Mesendoderm (in vitro differentiated cells): Measurements from ENCODE around the gene GPR55.
A peak's percentile ranks its signal among the peaks of the same experiment; 100 is the strongest.

Experiments used
- DNase-seq: peaks from one replicate; pipeline ENCODE4 v3.0.0; 2013
- H2AK5ac ChIP-seq: 2 replicates; pipeline ENCODE4 v1.6.1; 2013; ENCODE audit warnings: low read length, inconsistent platforms
- H2BK120ac ChIP-seq: 2 replicates; pipeline ENCODE4 v1.6.1; 2013; ENCODE audit warnings: low read depth, mild to moderate bottlenecking, low read length, moderate library complexity, mixed read lengths
- H2BK15ac ChIP-seq: replicated peaks from 2 replicates; pipeline ENCODE4 v1.6.1; 2013; ENCODE audit warnings: low read depth, mild to moderate bottlenecking, moderate library complexity
- H2BK5ac ChIP-seq: 2 replicates; pipeline ENCODE4 v1.6.1; 2013; ENCODE audit warnings: low read length, inconsistent platforms
- H3K18ac ChIP-seq: 2 replicates; pipeline ENCODE4 v1.6.1; 2013; ENCODE audit warnings: mild to moderate bottlenecking, low read length, mixed read lengths
- H3K23ac ChIP-seq: one replicate; pipeline ENCODE4 v1.6.1; 2013; ENCODE audit warnings: low read length
- H3K27ac ChIP-seq: 2 replicates; pipeline ENCODE4 v1.5.1; 2013; ENCODE audit warnings: low read depth, mild to moderate bottlenecking, inconsistent platforms, low read length, moderate library complexity
- H3K27me3 ChIP-seq: 2 replicates; pipeline ENCODE4 v1.6.1; 2013; ENCODE audit warnings: low read length, control low read depth, mild to moderate bottlenecking, inconsistent platforms; ENCODE audit not compliant: insufficient read depth, poor library complexity
- H3K36me3 ChIP-seq: 2 replicates; pipeline ENCODE4 v1.6.1; 2013; ENCODE audit warnings: low read length, inconsistent platforms; ENCODE audit not compliant: control insufficient read depth, insufficient read depth
- H3K4ac ChIP-seq: one replicate; pipeline ENCODE4 v1.6.1; 2013; ENCODE audit warnings: low read depth, mild to moderate bottlenecking, low read length, moderate library complexity
- H3K4me1 ChIP-seq: 2 replicates; pipeline ENCODE4 v1.6.1; 2013; ENCODE audit warnings: low read depth, low read length, inconsistent platforms; ENCODE audit not compliant: control insufficient read depth
- H3K4me2 ChIP-seq: 2 replicates; pipeline ENCODE4 v1.6.1; 2013; ENCODE audit warnings: low read length
- H3K4me3 ChIP-seq: 2 replicates; pipeline ENCODE4 v1.5.1; 2013; ENCODE audit warnings: mild to moderate bottlenecking, low read length
- H3K56ac ChIP-seq: one replicate; pipeline ENCODE4 v1.6.1; 2013; ENCODE audit warnings: low read length
- H3K79me1 ChIP-seq: 2 replicates; pipeline ENCODE4 v1.6.1; 2013; ENCODE audit warnings: low read length, inconsistent platforms
- H3K79me2 ChIP-seq: 2 replicates; pipeline ENCODE4 v1.6.1; 2013; ENCODE audit warnings: mild to moderate bottlenecking, low read length; ENCODE audit not compliant: control insufficient read depth, insufficient read depth
- H3K9ac ChIP-seq: 2 replicates; pipeline ENCODE4 v1.6.1; 2013; ENCODE audit warnings: low read length, inconsistent platforms
- H4K5ac ChIP-seq: one replicate; pipeline ENCODE4 v1.6.1; 2013; ENCODE audit warnings: low read length
- H4K8ac ChIP-seq: one replicate; pipeline ENCODE4 v1.6.1; 2013; ENCODE audit warnings: low read depth, mild to moderate bottlenecking, control low read depth, low read length, moderate library complexity
- WGBS: extraction: QIAGEN DNeasy Blood & Tissue Kit; methylation state at CpG from one replicate; pipeline ENCODE4 v1.1.7; 2013; ENCODE audit warnings: low lambda C conversion rate, missing lambda C conversion rate; ENCODE audit not compliant: insufficient coverage; ENCODE audit errors: extremely low coverage; 5-methylcytosine and 5-hydroxymethylcytosine counted together

The GPR55 gene

DNA sequence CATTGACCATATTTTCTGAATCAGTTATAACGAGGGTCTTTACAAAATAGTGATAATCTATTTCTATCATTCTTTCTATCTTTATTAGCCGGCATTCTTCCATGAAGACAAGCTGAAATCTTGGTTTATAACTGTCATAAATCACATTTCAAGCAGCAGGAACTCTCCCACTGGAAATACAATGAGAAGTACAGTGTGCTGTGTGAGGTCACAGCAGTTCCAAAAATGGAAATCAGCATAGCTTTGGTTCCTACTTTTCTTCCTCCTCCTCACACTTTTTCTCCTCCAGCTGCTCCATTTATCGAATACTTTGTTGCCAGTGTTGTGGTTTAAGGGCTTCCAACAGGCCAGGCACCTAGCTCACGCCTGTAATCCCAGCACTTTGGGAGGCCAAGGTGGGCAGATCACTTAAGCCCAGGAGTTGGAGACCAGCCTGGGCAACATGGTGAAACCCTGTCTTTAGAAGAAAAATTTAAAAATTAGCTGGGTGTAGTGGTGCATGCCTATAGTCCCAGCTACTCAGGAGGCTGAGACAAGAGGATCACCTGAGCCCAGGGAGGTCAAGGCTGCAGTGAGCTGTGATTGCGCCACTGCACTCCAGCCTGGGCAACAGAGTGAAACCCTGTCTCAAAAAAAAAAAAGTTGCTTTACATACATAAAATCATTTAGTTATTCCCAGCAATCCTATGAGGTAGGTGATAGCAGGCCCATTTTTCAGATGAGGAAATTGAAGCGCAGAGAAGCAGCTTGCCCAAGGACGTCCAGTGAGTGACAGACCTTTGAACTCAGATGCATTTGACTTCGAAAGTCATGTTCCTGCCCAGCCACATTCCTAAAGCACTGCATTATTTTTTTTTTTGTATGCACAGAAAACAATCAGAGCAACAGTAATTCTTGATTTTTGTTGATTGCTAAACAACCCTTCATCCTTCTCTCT lies 34.0 kb upstream of the GPR55 start:
- H3K4ac ChIP-seq = no peak overlapping the region
- H3K36me3 ChIP-seq = no peaks in the 10 kb centered on the region
- H3K18ac ChIP-seq = no peak overlapping the region
- H3K56ac ChIP-seq = peak overlapping the region; percentile 57
- no CpG with 5 or more reads among the region's 8 CpGs for WGBS
- no peak overlapping the region for H3K23ac ChIP-seq
- H3K27ac ChIP-seq = no peak overlapping the region
- no peak overlapping the region for H2BK120ac ChIP-seq
- H3K79me2 ChIP-seq = no peaks in the 10 kb centered on the region
- no peak overlapping the region for H4K8ac ChIP-seq
- no peak overlapping the region for H4K5ac ChIP-seq
- H3K27me3 ChIP-seq = no peaks in the 10 kb centered on the region
- no peak overlapping the region for H2AK5ac ChIP-seq
- H3K4me3 ChIP-seq = no peak overlapping the region
- H2BK15ac ChIP-seq = no peak overlapping the region
- peaks cover 11% of the 10 kb centered on the region for H3K4me1 ChIP-seq
- H2BK5ac ChIP-seq = peak overlapping the region; percentile 72
- H3K79me1 ChIP-seq = no peaks in the 10 kb centered on the region
- peak overlapping the region; percentile 46 for H3K9ac ChIP-seq
- peak overlapping the region; percentile 19 for H3K4me2 ChIP-seq
- DNase-seq = no peak

DNA sequence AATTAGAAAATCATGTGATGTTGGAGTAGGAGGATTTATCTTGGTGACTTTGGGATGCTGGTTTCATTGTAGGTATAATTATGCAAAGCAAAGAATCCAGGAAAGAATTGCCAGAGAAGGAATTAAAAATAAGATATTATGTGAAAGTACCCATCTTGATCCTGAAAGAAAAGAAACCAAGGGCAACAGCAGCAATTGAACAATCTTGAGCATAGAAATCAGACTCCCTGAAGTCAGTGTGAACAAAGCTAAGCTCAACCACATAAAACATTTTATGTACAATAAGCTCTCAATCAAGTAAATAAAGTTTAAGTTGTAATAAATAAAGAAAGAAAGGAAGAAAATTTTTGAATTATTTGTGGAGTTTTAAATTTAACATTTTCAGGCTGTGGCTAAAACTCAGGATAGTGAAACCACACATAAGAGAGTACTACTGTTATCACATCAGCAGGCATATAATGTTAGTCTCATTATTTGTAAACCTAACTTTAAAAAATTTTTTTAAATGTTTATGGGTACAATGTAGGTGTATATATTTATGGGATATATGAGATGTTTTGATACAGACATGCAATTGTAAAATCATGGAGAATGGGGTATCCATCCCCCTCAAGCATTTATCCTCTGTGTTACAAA lies 32.8 kb upstream of the GPR55 start:
- Histone ChIP-seq H3K4ac (no peak overlapping the region), H4K8ac (no peak overlapping the region), H3K18ac (no peak overlapping the region), H4K5ac (no peak overlapping the region), H3K79me1 (no peaks in the 10 kb centered on the region), H2AK5ac (no peak overlapping the region), H2BK120ac (no peak overlapping the region), H2BK5ac (no peak overlapping the region), H3K79me2 (no peaks in the 10 kb centered on the region), H3K23ac (no peak overlapping the region), H3K9ac (peak overlapping the region; percentile 50), H3K4me1 (peaks cover 11% of the 10 kb centered on the region), H3K36me3 (no peaks in the 10 kb centered on the region), H3K27me3 (no peaks in the 10 kb centered on the region), H3K56ac (peak overlapping the region; percentile 75), H3K27ac (no peak overlapping the region), H3K4me3 (no peak overlapping the region), H3K4me2 (peak overlapping the region; percentile 37), H2BK15ac (no peak overlapping the region)
- no peak for DNase-seq

DNA sequence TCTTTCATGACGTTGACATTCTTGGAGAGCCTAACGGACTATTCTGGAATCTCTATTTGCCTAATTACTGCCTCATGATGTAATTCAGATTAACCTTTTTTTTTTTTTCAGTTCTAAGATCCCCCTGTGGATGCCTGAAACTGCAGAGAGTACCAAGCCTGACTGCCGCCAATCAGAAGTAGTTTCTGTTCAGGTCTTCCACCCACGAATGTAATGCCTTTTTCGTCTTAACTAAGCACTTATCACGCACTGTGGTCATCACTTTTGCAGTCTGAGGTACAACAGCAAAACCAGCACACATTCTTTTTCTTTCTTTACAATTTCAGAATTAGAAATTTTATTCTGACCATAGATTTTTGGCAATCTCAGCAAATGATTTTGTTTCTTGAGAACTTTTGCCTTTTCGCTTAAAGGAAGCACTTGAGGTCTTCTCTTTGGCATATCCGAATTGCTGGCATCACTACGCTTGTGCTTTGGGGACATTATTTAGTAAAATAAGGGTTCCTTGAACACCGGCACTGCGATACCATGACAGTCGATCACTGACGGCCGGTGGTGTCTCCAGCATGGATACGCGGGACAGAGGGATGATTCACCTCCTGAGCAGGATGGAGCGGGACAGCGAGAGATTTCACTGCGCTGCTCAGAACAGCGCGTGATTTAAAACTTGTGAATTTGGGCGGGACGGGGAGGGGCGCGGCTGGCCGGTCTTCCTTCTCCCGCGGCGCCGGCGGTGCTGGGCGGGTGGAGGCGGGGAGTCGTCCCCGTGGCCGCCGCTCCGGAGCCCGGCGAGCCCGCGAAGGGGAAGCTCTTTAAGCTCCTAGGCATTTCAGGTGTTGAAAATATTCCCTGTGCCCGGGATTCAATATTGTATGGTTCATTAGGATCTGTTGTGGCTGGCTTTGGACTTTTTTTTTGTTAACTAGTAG lies 32.0 kb upstream of the GPR55 start:
- H2BK120ac ChIP-seq = no peak overlapping the region
- no peak overlapping the region for H4K8ac ChIP-seq
- H3K27me3 ChIP-seq = no peaks in the 10 kb centered on the region
- DNase-seq = peak; percentile 90
- peaks cover 8% of the 10 kb centered on the region for H3K4me1 ChIP-seq
- H3K56ac ChIP-seq = peak overlapping the region; percentile 75
- no peaks in the 10 kb centered on the region for H3K79me2 ChIP-seq
- no peak overlapping the region for H2BK5ac ChIP-seq
- no peak overlapping the region for H3K23ac ChIP-seq
- H3K36me3 ChIP-seq = no peaks in the 10 kb centered on the region
- peak overlapping the region; percentile 37 for H3K4me2 ChIP-seq
- no peak overlapping the region for H2BK15ac ChIP-seq
- no peak overlapping the region for H3K4ac ChIP-seq
- no peak overlapping the region for H4K5ac ChIP-seq
- no peak overlapping the region for H3K27ac ChIP-seq
- no peak overlapping the region for H2AK5ac ChIP-seq
- WGBS = no CpG with 5 or more reads among the region's 43 CpGs
- peak overlapping the region; percentile 62 for H3K18ac ChIP-seq
- H3K79me1 ChIP-seq = no peaks in the 10 kb centered on the region
- H3K4me3 ChIP-seq = no peak overlapping the region
- H3K9ac ChIP-seq = peak overlapping the region; percentile 50

GRCh38 chr2:230955163-230955737 lies 30.2 kb upstream of the GPR55 start:
- no CpG with 5 or more reads among the region's 1 CpG for WGBS
- H2BK120ac ChIP-seq = no peak overlapping the region
- H3K4me3 ChIP-seq = no peak overlapping the region
- no peak overlapping the region for H2BK15ac ChIP-seq
- H2AK5ac ChIP-seq = no peak overlapping the region
- H3K79me2 ChIP-seq = no peaks in the 10 kb centered on the region
- H2BK5ac ChIP-seq = no peak overlapping the region
- no peak for DNase-seq
- H3K9ac ChIP-seq = no peak overlapping the region
- no peak overlapping the region for H3K27ac ChIP-seq
- H3K4ac ChIP-seq = no peak overlapping the region
- H3K4me1 ChIP-seq = peaks cover 10% of the 10 kb centered on the region
- no peaks in the 10 kb centered on the region for H3K36me3 ChIP-seq
- H3K4me2 ChIP-seq = no peak overlapping the region
- no peaks in the 10 kb centered on the region for H3K27me3 ChIP-seq
- H3K56ac ChIP-seq = no peak overlapping the region
- H3K18ac ChIP-seq = no peak overlapping the region
- H3K79me1 ChIP-seq = no peaks in the 10 kb centered on the region
- H4K8ac ChIP-seq = no peak overlapping the region
- no peak overlapping the region for H4K5ac ChIP-seq
- H3K23ac ChIP-seq = no peak overlapping the region

- H3K27me3 ChIP-seq = no peaks in the 10 kb centered on the region
- no peak overlapping the region for H3K23ac ChIP-seq
- no peak overlapping the region for H3K4me2 ChIP-seq
- H3K56ac ChIP-seq = no peak overlapping the region
- no peak overlapping the region for H3K18ac ChIP-seq
- H3K4me1 ChIP-seq = peaks cover 12% of the 10 kb centered on the region
- no peak overlapping the region for H4K8ac ChIP-seq
- no peaks in the 10 kb centered on the region for H3K36me3 ChIP-seq
- H3K4ac ChIP-seq = no peak overlapping the region
- no peak overlapping the region for H2BK5ac ChIP-seq
- no peak overlapping the region for H3K27ac ChIP-seq
- H3K79me1 ChIP-seq = no peaks in the 10 kb centered on the region
- H2BK15ac ChIP-seq = no peak overlapping the region
- no peak overlapping the region for H3K4me3 ChIP-seq
- DNase-seq = no peak
- H2AK5ac ChIP-seq = no peak overlapping the region
- no peak overlapping the region for H3K9ac ChIP-seq
- no peak overlapping the region for H2BK120ac ChIP-seq
- H3K79me2 ChIP-seq = no peaks in the 10 kb centered on the region
- no peak overlapping the region for H4K5ac ChIP-seq
Observed at GRCh38 chr2:230954746-230955145, 29.7 kb upstream of the GPR55 start.
